GF-D8 (cell line): ENCODE results near the gene RAI1.

Experiments
- DNase-seq: peaks from one replicate; lab custom pipeline; 2025; lab: John Stamatoyannopoulos, UW

The RAI1 gene

GRCh38 chr17:17700251-17700969 is 19.2 kb downstream of the RAI1 start:
- DNase-seq: no peak

- DNase-seq: no peak
Observed at GRCh38 chr17:17701112-17701511, 19.9 kb downstream of the RAI1 start.

GRCh38 chr17:17701658-17702057 is 20.4 kb downstream of the RAI1 start:
- no peak for DNase-seq

- no peak for DNase-seq
Observed at GRCh38 chr17:17702449-17703139, 21.3 kb downstream of the RAI1 start.

- DNase-seq: no peak
Observed at GRCh38 chr17:17703140-17703919, 22.1 kb downstream of the RAI1 start.

GRCh38 chr17:17704931-17705330 is 23.7 kb downstream of the RAI1 start:
- no peak for DNase-seq

- no peak for DNase-seq
Observed at GRCh38 chr17:17706140-17707060, 25.1 kb downstream of the RAI1 start.

GRCh38 chr17:17708295-17708694 is 27.0 kb downstream of the RAI1 start:
- DNase-seq: no peak

GRCh38 chr17:17708816-17709215 is 27.6 kb downstream of the RAI1 start:
- DNase-seq: no peak

- DNase-seq: no peak
Observed at GRCh38 chr17:17709815-17710321, 28.6 kb downstream of the RAI1 start.

- no peak for DNase-seq
Observed at GRCh38 chr17:17710355-17710727, 29.1 kb downstream of the RAI1 start.

- DNase-seq: no peak
Observed at GRCh38 chr17:17710728-17711541, 29.7 kb downstream of the RAI1 start.

- DNase-seq: no peak
Observed at GRCh38 chr17:17711641-17712162, 30.4 kb downstream of the RAI1 start.

GRCh38 chr17:17712268-17712924 is 31.1 kb downstream of the RAI1 start:
- peak; percentile 26 for DNase-seq

- no peak for DNase-seq
Observed at GRCh38 chr17:17713839-17714238, 32.6 kb downstream of the RAI1 start.

- DNase-seq: peak; percentile 45
Observed at GRCh38 chr17:17714261-17714866, 33.1 kb downstream of the RAI1 start.

GRCh38 chr17:17714879-17715278 is 33.6 kb downstream of the RAI1 start:
- DNase-seq: no peak

GRCh38 chr17:17716837-17717523 is 35.7 kb downstream of the RAI1 start:
- no peak for DNase-seq

GRCh38 chr17:17718251-17718650 is 37.0 kb downstream of the RAI1 start:
- DNase-seq: no peak
